ENCODE measurements around the gene ITGAE.

Gene ITGAE

DNA sequence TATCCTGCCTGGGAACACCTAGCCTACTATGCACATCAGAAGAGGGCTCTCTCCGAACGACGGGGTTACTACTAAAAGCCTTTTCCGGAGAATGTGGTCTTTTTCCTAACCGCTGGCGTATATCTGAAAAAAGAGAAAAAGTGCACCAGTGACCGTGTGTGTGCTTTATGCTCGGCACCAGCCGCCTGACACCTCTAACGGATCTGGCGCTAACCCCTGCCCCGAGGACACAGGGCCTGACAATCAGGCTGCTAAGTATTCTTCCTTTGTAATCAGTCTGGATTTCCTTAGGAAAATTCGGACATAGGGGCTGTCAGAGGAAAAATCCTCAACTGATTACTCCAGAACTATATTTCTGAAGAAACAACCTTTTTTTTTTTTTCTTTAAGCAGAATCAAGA, 13.4 kb upstream of the ITGAE start:
- ATAC-seq: no peak
- TF ChIP-seq, protein P1, sequence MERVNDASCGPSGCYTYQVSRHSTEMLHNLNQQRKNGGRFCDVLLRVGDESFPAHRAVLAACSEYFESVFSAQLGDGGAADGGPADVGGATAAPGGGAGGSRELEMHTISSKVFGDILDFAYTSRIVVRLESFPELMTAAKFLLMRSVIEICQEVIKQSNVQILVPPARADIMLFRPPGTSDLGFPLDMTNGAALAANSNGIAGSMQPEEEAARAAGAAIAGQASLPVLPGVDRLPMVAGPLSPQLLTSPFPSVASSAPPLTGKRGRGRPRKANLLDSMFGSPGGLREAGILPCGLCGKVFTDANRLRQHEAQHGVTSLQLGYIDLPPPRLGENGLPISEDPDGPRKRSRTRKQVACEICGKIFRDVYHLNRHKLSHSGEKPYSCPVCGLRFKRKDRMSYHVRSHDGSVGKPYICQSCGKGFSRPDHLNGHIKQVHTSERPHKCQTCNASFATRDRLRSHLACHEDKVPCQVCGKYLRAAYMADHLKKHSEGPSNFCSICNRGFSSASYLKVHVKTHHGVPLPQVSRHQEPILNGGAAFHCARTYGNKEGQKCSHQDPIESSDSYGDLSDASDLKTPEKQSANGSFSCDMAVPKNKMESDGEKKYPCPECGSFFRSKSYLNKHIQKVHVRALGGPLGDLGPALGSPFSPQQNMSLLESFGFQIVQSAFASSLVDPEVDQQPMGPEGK (CRISPR knock-in tag; IDR thresholded peaks at IDR 0.05; ENCODE audit: borderline replicate concordance): no peak
- TF ChIP-seq, protein P2, sequence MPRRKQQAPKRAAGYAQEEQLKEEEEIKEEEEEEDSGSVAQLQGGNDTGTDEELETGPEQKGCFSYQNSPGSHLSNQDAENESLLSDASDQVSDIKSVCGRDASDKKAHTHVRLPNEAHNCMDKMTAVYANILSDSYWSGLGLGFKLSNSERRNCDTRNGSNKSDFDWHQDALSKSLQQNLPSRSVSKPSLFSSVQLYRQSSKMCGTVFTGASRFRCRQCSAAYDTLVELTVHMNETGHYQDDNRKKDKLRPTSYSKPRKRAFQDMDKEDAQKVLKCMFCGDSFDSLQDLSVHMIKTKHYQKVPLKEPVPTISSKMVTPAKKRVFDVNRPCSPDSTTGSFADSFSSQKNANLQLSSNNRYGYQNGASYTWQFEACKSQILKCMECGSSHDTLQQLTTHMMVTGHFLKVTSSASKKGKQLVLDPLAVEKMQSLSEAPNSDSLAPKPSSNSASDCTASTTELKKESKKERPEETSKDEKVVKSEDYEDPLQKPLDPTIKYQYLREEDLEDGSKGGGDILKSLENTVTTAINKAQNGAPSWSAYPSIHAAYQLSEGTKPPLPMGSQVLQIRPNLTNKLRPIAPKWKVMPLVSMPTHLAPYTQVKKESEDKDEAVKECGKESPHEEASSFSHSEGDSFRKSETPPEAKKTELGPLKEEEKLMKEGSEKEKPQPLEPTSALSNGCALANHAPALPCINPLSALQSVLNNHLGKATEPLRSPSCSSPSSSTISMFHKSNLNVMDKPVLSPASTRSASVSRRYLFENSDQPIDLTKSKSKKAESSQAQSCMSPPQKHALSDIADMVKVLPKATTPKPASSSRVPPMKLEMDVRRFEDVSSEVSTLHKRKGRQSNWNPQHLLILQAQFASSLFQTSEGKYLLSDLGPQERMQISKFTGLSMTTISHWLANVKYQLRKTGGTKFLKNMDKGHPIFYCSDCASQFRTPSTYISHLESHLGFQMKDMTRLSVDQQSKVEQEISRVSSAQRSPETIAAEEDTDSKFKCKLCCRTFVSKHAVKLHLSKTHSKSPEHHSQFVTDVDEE (CRISPR knock-in tag; IDR thresholded peaks at IDR 0.05): no peak
- TF ChIP-seq ZFP3 (CRISPR knock-in tag; IDR thresholded peaks at IDR 0.05) (no peak), ZC3H10 (CRISPR knock-in tag; IDR thresholded peaks at IDR 0.05) (no peak)

DNA sequence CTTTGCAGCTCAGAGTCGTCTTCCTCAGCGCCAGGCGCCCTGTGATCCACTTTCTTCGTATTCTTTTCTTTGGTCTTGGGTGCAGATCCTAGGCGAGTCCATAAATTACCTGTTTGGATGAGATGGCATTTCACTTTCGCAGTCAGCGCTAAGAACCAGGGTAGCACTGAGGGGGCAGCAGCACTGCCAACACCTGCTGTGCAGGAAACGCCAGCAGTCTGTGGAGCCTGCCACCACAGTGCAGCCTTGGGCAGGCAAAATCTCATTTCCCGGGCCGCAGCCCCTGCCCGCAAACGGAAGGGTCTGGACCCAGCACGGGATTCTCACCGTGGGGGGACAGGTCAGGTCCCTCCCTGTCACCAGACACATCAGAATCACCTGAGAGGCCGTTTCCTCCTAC, 12.2 kb upstream of the ITGAE start:
- no peak for ATAC-seq
- TF ChIP-seq ZNF70 (CRISPR knock-in tag; IDR thresholded peaks at IDR 0.05): no peak
- TF ChIP-seq, protein P1 (CRISPR knock-in tag; IDR thresholded peaks at IDR 0.05; ENCODE audit: borderline replicate concordance): no peak
- TF ChIP-seq TCF4 (CRISPR knock-in tag; IDR thresholded peaks at IDR 0.05; ENCODE audit: borderline replicate concordance): no peak
- TF ChIP-seq PPARA (CRISPR knock-in tag; IDR thresholded peaks at IDR 0.05; ENCODE audit: borderline replicate concordance): no peak
- no peak for TF ChIP-seq OSR1 (CRISPR knock-in tag; IDR thresholded peaks at IDR 0.05)
- TF ChIP-seq, protein P3, sequence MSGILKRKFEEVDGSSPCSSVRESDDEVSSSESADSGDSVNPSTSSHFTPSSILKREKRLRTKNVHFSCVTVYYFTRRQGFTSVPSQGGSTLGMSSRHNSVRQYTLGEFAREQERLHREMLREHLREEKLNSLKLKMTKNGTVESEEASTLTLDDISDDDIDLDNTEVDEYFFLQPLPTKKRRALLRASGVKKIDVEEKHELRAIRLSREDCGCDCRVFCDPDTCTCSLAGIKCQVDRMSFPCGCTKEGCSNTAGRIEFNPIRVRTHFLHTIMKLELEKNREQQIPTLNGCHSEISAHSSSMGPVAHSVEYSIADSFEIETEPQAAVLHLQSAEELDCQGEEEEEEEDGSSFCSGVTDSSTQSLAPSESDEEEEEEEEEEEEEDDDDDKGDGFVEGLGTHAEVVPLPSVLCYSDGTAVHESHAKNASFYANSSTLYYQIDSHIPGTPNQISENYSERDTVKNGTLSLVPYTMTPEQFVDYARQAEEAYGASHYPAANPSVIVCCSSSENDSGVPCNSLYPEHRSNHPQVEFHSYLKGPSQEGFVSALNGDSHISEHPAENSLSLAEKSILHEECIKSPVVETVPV (CRISPR knock-in tag; IDR thresholded peaks at IDR 0.05): no peak
- TF ChIP-seq CSDC2 (CRISPR knock-in tag; IDR thresholded peaks at IDR 0.05): no peak
- no peak for TF ChIP-seq SNAI2 (CRISPR knock-in tag; IDR thresholded peaks at IDR 0.05)
- no peak for TF ChIP-seq ISL1 (CRISPR knock-in tag; IDR thresholded peaks at IDR 0.05)
- TF ChIP-seq, protein P4, sequence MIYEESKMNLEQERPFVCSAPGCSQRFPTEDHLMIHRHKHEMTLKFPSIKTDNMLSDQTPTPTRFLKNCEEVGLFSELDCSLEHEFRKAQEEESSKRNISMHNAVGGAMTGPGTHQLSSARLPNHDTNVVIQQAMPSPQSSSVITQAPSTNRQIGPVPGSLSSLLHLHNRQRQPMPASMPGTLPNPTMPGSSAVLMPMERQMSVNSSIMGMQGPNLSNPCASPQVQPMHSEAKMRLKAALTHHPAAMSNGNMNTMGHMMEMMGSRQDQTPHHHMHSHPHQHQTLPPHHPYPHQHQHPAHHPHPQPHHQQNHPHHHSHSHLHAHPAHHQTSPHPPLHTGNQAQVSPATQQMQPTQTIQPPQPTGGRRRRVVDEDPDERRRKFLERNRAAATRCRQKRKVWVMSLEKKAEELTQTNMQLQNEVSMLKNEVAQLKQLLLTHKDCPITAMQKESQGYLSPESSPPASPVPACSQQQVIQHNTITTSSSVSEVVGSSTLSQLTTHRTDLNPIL (CRISPR knock-in tag; IDR thresholded peaks at IDR 0.05; ENCODE audit: low read depth): no peak
- TF ChIP-seq ZFP30 (CRISPR knock-in tag; IDR thresholded peaks at IDR 0.05): no peak
- no peak for TF ChIP-seq ZFP3 (CRISPR knock-in tag; IDR thresholded peaks at IDR 0.05)
- no peak for TF ChIP-seq TOX (CRISPR knock-in tag; IDR thresholded peaks at IDR 0.05; ENCODE audit: borderline replicate concordance)
- no peak for TF ChIP-seq ZNF8 (CRISPR knock-in tag; IDR thresholded peaks at IDR 0.05)
- no peak for TF ChIP-seq ARNTL (CRISPR knock-in tag; IDR thresholded peaks at IDR 0.05; ENCODE audit: borderline replicate concordance, low read depth)
- no peak for TF ChIP-seq ZNF565 (CRISPR knock-in tag; conservative IDR thresholded peaks at IDR 0.05; ENCODE audit: low read depth)
- TF ChIP-seq ZC3H10 (CRISPR knock-in tag; IDR thresholded peaks at IDR 0.05): no peak
- no peak for TF ChIP-seq GLIS3 (CRISPR knock-in tag; IDR thresholded peaks at IDR 0.05)
- TF ChIP-seq, protein P5, sequence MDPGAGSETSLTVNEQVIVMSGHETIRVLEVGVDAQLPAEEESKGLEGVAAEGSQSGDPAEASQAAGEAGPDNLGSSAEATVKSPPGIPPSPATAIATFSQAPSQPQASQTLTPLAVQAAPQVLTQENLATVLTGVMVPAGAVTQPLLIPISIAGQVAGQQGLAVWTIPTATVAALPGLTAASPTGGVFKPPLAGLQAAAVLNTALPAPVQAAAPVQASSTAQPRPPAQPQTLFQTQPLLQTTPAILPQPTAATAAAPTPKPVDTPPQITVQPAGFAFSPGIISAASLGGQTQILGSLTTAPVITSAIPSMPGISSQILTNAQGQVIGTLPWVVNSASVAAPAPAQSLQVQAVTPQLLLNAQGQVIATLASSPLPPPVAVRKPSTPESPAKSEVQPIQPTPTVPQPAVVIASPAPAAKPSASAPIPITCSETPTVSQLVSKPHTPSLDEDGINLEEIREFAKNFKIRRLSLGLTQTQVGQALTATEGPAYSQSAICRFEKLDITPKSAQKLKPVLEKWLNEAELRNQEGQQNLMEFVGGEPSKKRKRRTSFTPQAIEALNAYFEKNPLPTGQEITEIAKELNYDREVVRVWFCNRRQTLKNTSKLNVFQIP (CRISPR knock-in tag; IDR thresholded peaks at IDR 0.05; ENCODE audit: borderline replicate concordance, low read depth): no peak
